ENCODE results near the gene TTC23L. TPM values are rescaled to one million over a fixed set of nuclear protein-coding genes. Genes with fewer than 3 reads are reported as not detected.

The TTC23L gene
- total and polyA plus RNA-seq, 2 donors (not counting 1 experiment from before 2014, with no cell fraction given) = 0.24 to 0.33 TPM

GRCh38 chr5:34929720-34930461, 90.9 kb downstream of the TTC23L start:
- Histone ChIP-seq H2AFZ (ENCODE audit: low read length) (peak overlapping the region; percentile 82), H3K27ac (ENCODE audit: insufficient read depth, low read length) (peak overlapping the region; percentile 93), H3K4me2 (ENCODE audit: extremely low read depth, insufficient read depth, low read length) (peak overlapping the region; percentile 82), H3K79me2 (ENCODE audit: control insufficient read depth, insufficient read depth, low read length) (peaks cover 45% of the 10 kb centered on the region), H4K20me1 (ENCODE audit: control insufficient read depth, extremely low read depth, insufficient read depth, low read length) (no peaks in the 10 kb centered on the region), H3K4me3 (replicated peaks in 1 of 4; ENCODE audit: control extremely low read depth in 1 of 4, insufficient read depth in 1 of 4, low read depth in 3 of 4, low read length in 4 of 4) (peak overlapping the region; percentile 77 to 98 (median 88)), H3K9ac (ENCODE audit: insufficient read depth, low read length) (peak overlapping the region; percentile 82), H3K27me3 (ENCODE audit: control insufficient read depth, insufficient read depth, low read length) (no peaks in the 10 kb centered on the region), H3K9me3 (ENCODE audit: control insufficient read depth, insufficient read depth, low read depth, low read length) (no peaks in the 10 kb centered on the region), H3K36me3 (ENCODE audit: control insufficient read depth, insufficient read depth, low read length) (peaks cover 5% of the 10 kb centered on the region), H3K4me1 (ENCODE audit: control insufficient read depth, extremely low read depth, insufficient read depth, low read length) (peaks cover 2% of the 10 kb centered on the region)
- no peak for TF ChIP-seq EZH2 (IDR thresholded peaks at IDR 0.05; ENCODE audit: low read length, missing control alignments)
- no peak for TF ChIP-seq CTCF (conservative IDR thresholded peaks at IDR 0.05 in 1 of 2, IDR thresholded peaks at IDR 0.05 in 1 of 2; ENCODE audit: low read depth in 1 of 2, low read length in 2 of 2)
- peak; percentile 77 to 83 for DNase-seq (ENCODE audit: low read depth in 2 of 2)

GRCh38 chr5:34930462-34930844, 91.5 kb downstream of the TTC23L start:
- H3K4me2 ChIP-seq (ENCODE audit: extremely low read depth, insufficient read depth, low read length) = peak overlapping the region; percentile 82
- H3K79me2 ChIP-seq (ENCODE audit: control insufficient read depth, insufficient read depth, low read length) = peaks cover 48% of the 10 kb centered on the region
- H3K4me3 ChIP-seq (replicated peaks in 1 of 4; ENCODE audit: control extremely low read depth in 1 of 4, insufficient read depth in 1 of 4, low read depth in 3 of 4, low read length in 4 of 4) = peak overlapping the region; percentile 77 to 98 (median 88)
- peaks cover 2% of the 10 kb centered on the region for H3K36me3 ChIP-seq (ENCODE audit: control insufficient read depth, insufficient read depth, low read length)
- H4K20me1 ChIP-seq (ENCODE audit: control insufficient read depth, extremely low read depth, insufficient read depth, low read length) = no peaks in the 10 kb centered on the region
- H3K27ac ChIP-seq (ENCODE audit: insufficient read depth, low read length) = peak overlapping the region; percentile 93
- peak overlapping the region; percentile 82 for H3K9ac ChIP-seq (ENCODE audit: insufficient read depth, low read length)
- peaks cover 2% of the 10 kb centered on the region for H3K4me1 ChIP-seq (ENCODE audit: control insufficient read depth, extremely low read depth, insufficient read depth, low read length)
- no peaks in the 10 kb centered on the region for H3K9me3 ChIP-seq (ENCODE audit: control insufficient read depth, insufficient read depth, low read depth, low read length)
- TF ChIP-seq CTCF (conservative IDR thresholded peaks at IDR 0.05 in 1 of 2, IDR thresholded peaks at IDR 0.05 in 1 of 2; ENCODE audit: low read depth in 1 of 2, low read length in 2 of 2) (no peak), EZH2 (IDR thresholded peaks at IDR 0.05; ENCODE audit: low read length, missing control alignments) (no peak)
- DNase-seq (ENCODE audit: low read depth in 2 of 2) = peak; percentile 51 to 54
- no peaks in the 10 kb centered on the region for H3K27me3 ChIP-seq (ENCODE audit: control insufficient read depth, insufficient read depth, low read length)
- peak overlapping the region; percentile 82 for H2AFZ ChIP-seq (ENCODE audit: low read length)

- Histone ChIP-seq H2AFZ (ENCODE audit: low read length) (no peak overlapping the region), H3K4me1 (ENCODE audit: control insufficient read depth, extremely low read depth, insufficient read depth, low read length) (peaks cover 2% of the 10 kb centered on the region), H4K20me1 (ENCODE audit: control insufficient read depth, extremely low read depth, insufficient read depth, low read length) (no peaks in the 10 kb centered on the region), H3K36me3 (ENCODE audit: control insufficient read depth, insufficient read depth, low read length) (no peaks in the 10 kb centered on the region), H3K27me3 (ENCODE audit: control insufficient read depth, insufficient read depth, low read length) (no peaks in the 10 kb centered on the region), H3K4me2 (ENCODE audit: extremely low read depth, insufficient read depth, low read length) (peak overlapping the region; percentile 82), H3K9me3 (ENCODE audit: control insufficient read depth, insufficient read depth, low read depth, low read length) (no peaks in the 10 kb centered on the region), H3K79me2 (ENCODE audit: control insufficient read depth, insufficient read depth, low read length) (peaks cover 48% of the 10 kb centered on the region), H3K4me3 (replicated peaks in 1 of 4; ENCODE audit: control extremely low read depth in 1 of 4, insufficient read depth in 1 of 4, low read depth in 3 of 4, low read length in 4 of 4) (peak overlapping the region; percentile 77 to 98 (median 88)), H3K9ac (ENCODE audit: insufficient read depth, low read length) (no peak overlapping the region), H3K27ac (ENCODE audit: insufficient read depth, low read length) (peak overlapping the region; percentile 93)
- DNase-seq (ENCODE audit: low read depth in 2 of 2) = peak in 1 of 2 donors; percentile 3
- no peak for TF ChIP-seq CTCF (conservative IDR thresholded peaks at IDR 0.05 in 1 of 2, IDR thresholded peaks at IDR 0.05 in 1 of 2; ENCODE audit: low read depth in 1 of 2, low read length in 2 of 2)
- no peak for TF ChIP-seq EZH2 (IDR thresholded peaks at IDR 0.05; ENCODE audit: low read length, missing control alignments)
These were observed 91.9 kb downstream of the TTC23L start for GRCh38 chr5:34930870-34931269.
